K562 (cell line): ENCODE measurements around the gene TESK2. TPM values are rescaled to one million over a fixed set of nuclear protein-coding genes. Genes with fewer than 3 reads are reported as not detected.

ENCODE experiments used
- ATAC-seq: fragments of 200-7000 bp; cut with Tn5 transposase; 3 replicates; pipeline ENCODE4 v1.9.1; 2020; ENCODE audit warnings: moderate library complexity
- BruUV-seq: library from RNA; stranded (reverse); fragments of 400-500 nt; replicated peaks from 2 replicates; lab custom pipeline; 2021; lab: Mats Ljungman, UMichigan
- CTCF ChIA-PET: fragments of 300-600 bp; formaldehyde crosslinking; extraction: SDS; loops from one replicate; lab custom pipeline; 2021; ENCODE audit warnings: low intra/inter-chr PET ratio; lab: Yijun Ruan, JAX
- POLR2A ChIA-PET: fragments of 300-600, 350-650 bp; sonication (Branson Sonifier 250); formaldehyde crosslinking; extraction: SDS; loops from one replicate; lab custom pipeline; 2021; ENCODE audit warnings: antibody characterized with exemption, inconsistent platforms; lab: Yijun Ruan, JAX
- DNase-seq, 4 experiments: peaks; one replicate each; pipeline versions ENCODE4 v3.0.0 to v3.0.0-alpha.2; 2011 to 2018; ENCODE audit warnings: low spot score in 3 of 4, mixed read lengths in 3 of 4; ENCODE audit errors: extremely low read depth in 1 of 4
- FAIRE-seq: peaks from 2 replicates; lab custom pipeline; 2011; peaks lifted over from hg19 to GRCh38; lab: Jason Lieb, UNC
- H2AFZ ChIP-seq: 2 replicates; pipeline ENCODE4 v1.6.0; 2011; ENCODE audit warnings: low read depth, low read length, control low read depth, inconsistent platforms
- H3K27ac ChIP-seq: fragments of 200-600 bp; 3 replicates; pipeline ENCODE4 v1.8.0; 2011; ENCODE audit warnings: low read depth, mild to moderate bottlenecking, control low read depth, inconsistent platforms, low read length, moderate library complexity, mixed read lengths; ENCODE audit errors: extremely low read depth
- H3K27me3 ChIP-seq, 2 experiments: fragments of 300-600 bp in 1 of 2; 2 replicates in 1 of 2; 3 replicates in 1 of 2; pipeline versions ENCODE4 v1.6.0 to v1.8.0; 2011; ENCODE audit warnings: inconsistent platforms in 2 of 2, low read length in 2 of 2, mild to moderate bottlenecking in 1 of 2, mixed read lengths in 1 of 2, moderate library complexity in 1 of 2; ENCODE audit not compliant: control insufficient read depth in 2 of 2, insufficient read depth in 2 of 2
- H3K36me3 ChIP-seq: fragments of 300-600 bp; 3 replicates; pipeline ENCODE4 v1.8.0; 2011; ENCODE audit warnings: mild to moderate bottlenecking, low read length, inconsistent platforms; ENCODE audit not compliant: control insufficient read depth, insufficient read depth
- H3K4me1 ChIP-seq, 2 experiments: fragments of 200-600 bp in 1 of 2; replicated peaks in 1 of 2; 2 replicates in 1 of 2; 3 replicates in 1 of 2; pipeline versions ENCODE4 v1.5.1 to v1.8.0; 2011; ENCODE audit warnings: inconsistent platforms in 2 of 2, low read length in 2 of 2, mild to moderate bottlenecking in 1 of 2, mixed read lengths in 1 of 2, moderate library complexity in 1 of 2; ENCODE audit not compliant: control insufficient read depth in 2 of 2, insufficient read depth in 2 of 2
- H3K4me2 ChIP-seq: 2 replicates; pipeline ENCODE4 v1.6.1; 2011; ENCODE audit warnings: low read length, control low read depth, inconsistent platforms, mixed read lengths; ENCODE audit not compliant: insufficient read depth
- H3K4me3 ChIP-seq: fragments of 200-600 bp; sonication (generic), shearing (Covaris generic); 2 replicates; pipeline ENCODE4 v1.5.1; 2016; ENCODE audit warnings: control low read depth, inconsistent platforms
- H3K79me2 ChIP-seq: fragments of 200-600 bp; 3 replicates; pipeline ENCODE4 v1.8.0; 2011; ENCODE audit warnings: low read length, inconsistent platforms; ENCODE audit not compliant: control insufficient read depth, insufficient read depth
- H3K9ac ChIP-seq, 2 experiments: 2 replicates each; pipeline versions ENCODE4 v1.6.0 to v1.6.1; 2011; ENCODE audit warnings: low read depth in 2 of 2, low read length in 2 of 2, control low read depth in 1 of 2, inconsistent platforms in 1 of 2, mild to moderate bottlenecking in 1 of 2, mixed read lengths in 1 of 2; ENCODE audit not compliant: insufficient read depth in 1 of 2
- H3K9me1 ChIP-seq: one replicate; pipeline ENCODE4 v1.6.0; 2011; ENCODE audit warnings: inconsistent platforms, mild to moderate bottlenecking, low read length, moderate library complexity; ENCODE audit not compliant: control insufficient read depth, insufficient read depth
- H3K9me3 ChIP-seq: replicated peaks from 2 replicates; pipeline ENCODE4 v1.5.1; 2011; ENCODE audit warnings: low read depth, low read length, inconsistent platforms; ENCODE audit not compliant: control insufficient read depth, insufficient read depth
- H4K20me1 ChIP-seq: replicated peaks from 2 replicates; pipeline ENCODE4 v1.6.1; 2011; ENCODE audit warnings: low read length, inconsistent platforms, mixed read lengths; ENCODE audit not compliant: control insufficient read depth, insufficient read depth
- BACH1 ChIP-seq: fragments of 200-800 bp; sonication (Bioruptor generic); IDR thresholded peaks from 2 replicates; pipeline ENCODE4 v1.6.1; 2016; ENCODE audit warnings: missing genetic modification characterization, missing compliant biosample characterization
- C11orf30 ChIP-seq: fragments of 450-650 bp; IDR thresholded peaks from 2 replicates; pipeline ENCODE4 v1.6.1; 2016; ENCODE audit warnings: low read depth, mild to moderate bottlenecking
- FIP1L1 ChIP-seq: fragments of 200-400 bp; formaldehyde crosslinking; IDR thresholded peaks from 2 replicates; pipeline ENCODE4 v1.6.1; 2018; ENCODE audit warnings: mild to moderate bottlenecking, low read depth, low read length; ENCODE audit not compliant: poor library complexity, severe bottlenecking
- GABPA ChIP-seq: fragments of 200-800 bp; sonication (Bioruptor generic); conservative IDR thresholded peaks from 2 replicates; pipeline ENCODE4 v1.6.1; 2016; ENCODE audit warnings: low read depth, missing genetic modification characterization, missing compliant biosample characterization
- KLF1 ChIP-seq: fragments of 450-650 bp; IDR thresholded peaks from 2 replicates; pipeline ENCODE4 v1.6.1; 2016; ENCODE audit warnings: missing genetic modification characterization, missing compliant biosample characterization
- LCOR ChIP-seq: sonication (generic); formaldehyde crosslinking; IDR thresholded peaks from 2 replicates; pipeline ENCODE4 v1.8.0; 2022; ENCODE audit warnings: mild to moderate bottlenecking, missing genetic modification reagents
- MAFF ChIP-seq: IDR thresholded peaks from 2 replicates; pipeline ENCODE4 v1.6.1; 2012; ENCODE audit warnings: low read length, improper control_type of control experiment
- NFE2L1 ChIP-seq: fragments of 450-650 bp; IDR thresholded peaks from 2 replicates; pipeline ENCODE4 v1.6.1; 2016; ENCODE audit warnings: missing genetic modification characterization, low read depth, mild to moderate bottlenecking, missing compliant biosample characterization, moderate library complexity, borderline replicate concordance
- ZKSCAN8 ChIP-seq: fragments of 200-800 bp; sonication (Bioruptor generic); IDR thresholded peaks from 2 replicates; pipeline ENCODE4 v1.6.1; 2016; ENCODE audit warnings: missing genetic modification characterization, missing compliant biosample characterization
- ZNF212 ChIP-seq: fragments of 450-650 bp; formaldehyde crosslinking; IDR thresholded peaks from 2 replicates; pipeline ENCODE4 v1.4.0; 2020; ENCODE audit warnings: mild to moderate bottlenecking
- ZNF316 ChIP-seq: fragments of 450-650 bp; IDR thresholded peaks from 2 replicates; pipeline ENCODE4 v1.6.1; 2016
- WGBS: fragments of 100-300 bp; shearing (Covaris generic); methylation state at CpG from one replicate; pipeline ENCODE4 v1.1.6; 2016; ENCODE audit warnings: low coverage, mixed read lengths; ENCODE audit not compliant: insufficient coverage; ENCODE audit errors: missing lambda C conversion rate; 5-methylcytosine and 5-hydroxymethylcytosine counted together
- in situ Hi-C: fragments of 300-500 bp; cut with MboI; formaldehyde crosslinking; loops from 4 replicates; pipeline ENCODE4 v1.15.0; 2018; ENCODE audit warnings: inconsistent platforms, mixed read lengths
- intact Hi-C: fragments of 100-400 bp; cut with micrococcal nuclease; formaldehyde crosslinking; loops from 2 replicates; pipeline ENCODE4 v1.14.2; 2022
- polyA plus RNA-seq, 8 experiments: library from polyadenylated mRNA; depleted of rRNA in 4 of 8; stranded (reverse) in 5 of 8; unstranded in 3 of 8; fragments of >200 nt; fragmentation: Nextera tagmentation in 2 of 8; fragmentation: Illumina TruSeq in 1 of 8; extraction: Ambion mirVana in 2 of 8; extraction: Trizol in 1 of 8; gene quantifications; 2 replicates each; pipeline versions ENCODE4 v1.2.1 to v1.2.3, GENCODE V29; 2011 to 2014; ENCODE audit warnings: inconsistent platforms in 1 of 8, missing spikeins in 1 of 8
- total RNA-seq, 7 experiments: library from RNA; depleted of rRNA in 6 of 7; stranded (reverse); fragments of >200 nt in 6 of 7; fragmentation: Illumina TruSeq in 2 of 7; extraction: Trizol in 2 of 7; gene quantifications; 2 replicates each; pipeline versions ENCODE4 v1.2.1 to v1.2.3, GENCODE V29; 2011 to 2021; ENCODE audit warnings: low replicate concordance in 1 of 7
- TF ChIP-seq, protein P1 (sequence below): sonication (generic); formaldehyde crosslinking; IDR thresholded peaks from 2 replicates; pipeline ENCODE4 v1.8.0; 2022; ENCODE audit warnings: missing genetic modification reagents, mild to moderate bottlenecking, moderate library complexity, borderline replicate concordance
- TF ChIP-seq, protein P2 (sequence below): fragments of 200-800 bp; sonication (Bioruptor generic); IDR thresholded peaks from 2 replicates; pipeline ENCODE4 v1.6.1; 2017; ENCODE audit warnings: missing genetic modification characterization, missing compliant biosample characterization
- TF ChIP-seq, protein P3 (sequence below): sonication (generic); formaldehyde crosslinking; IDR thresholded peaks from 2 replicates; pipeline ENCODE4 v1.5.0; 2020; ENCODE audit warnings: missing genetic modification reagents

Gene TESK2
- total and polyA plus RNA-seq, 9 of the 15 experiments (the other 6 are each of a cell fraction or from before 2014, with no cell fraction given), result 1.6 to 5.3 (median 3.7) TPM

DNA sequence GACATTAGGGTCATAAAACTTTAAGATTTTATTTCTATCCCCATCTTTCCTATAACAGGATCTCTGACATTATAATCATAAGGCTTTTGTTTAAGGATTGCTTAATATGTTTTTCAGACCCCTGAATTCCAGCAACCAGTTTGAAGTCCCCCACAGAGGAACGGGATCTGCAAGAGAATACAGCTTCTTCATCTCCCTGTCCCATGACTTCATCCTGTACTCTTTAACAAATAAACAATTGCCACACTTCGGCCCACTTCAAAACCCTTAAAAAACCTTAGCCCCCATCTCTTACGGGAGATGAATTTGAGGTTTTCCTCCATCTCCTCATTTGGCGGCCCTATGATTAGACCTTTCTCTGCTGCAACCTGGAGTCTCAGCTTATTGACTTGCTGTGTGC lies 35.8 kb downstream of the TESK2 start:
- ATAC-seq (no peak), FAIRE-seq (no peak), DNase-seq (no peak)
- no peaks in the 10 kb centered on the region; a peak in 1 of 5 replicates for H3K27me3 ChIP-seq
- H3K4me1 ChIP-seq, result peaks cover 0 to 4% of the 10 kb centered on the region in 2 experiments; a peak in 1 of 5 replicates
- BruUV-seq, result no TSS peak
- in situ Hi-C loops (no loop called here), intact Hi-C loops (no loop called here)
- TF ChIP-seq, protein P1, sequence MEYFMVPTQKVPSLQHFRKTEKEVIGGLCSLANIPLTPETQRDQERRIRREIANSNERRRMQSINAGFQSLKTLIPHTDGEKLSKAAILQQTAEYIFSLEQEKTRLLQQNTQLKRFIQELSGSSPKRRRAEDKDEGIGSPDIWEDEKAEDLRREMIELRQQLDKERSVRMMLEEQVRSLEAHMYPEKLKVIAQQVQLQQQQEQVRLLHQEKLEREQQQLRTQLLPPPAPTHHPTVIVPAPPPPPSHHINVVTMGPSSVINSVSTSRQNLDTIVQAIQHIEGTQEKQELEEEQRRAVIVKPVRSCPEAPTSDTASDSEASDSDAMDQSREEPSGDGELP (CRISPR knock-in tag), result no peak
- TF ChIP-seq KLF1 (tag), result no peak
- no peaks in the 10 kb centered on the region for H3K36me3 ChIP-seq
- H3K9me1 ChIP-seq, result no peaks in the 10 kb centered on the region
- no peaks in the 10 kb centered on the region for H3K79me2 ChIP-seq
- no peak overlapping the region for H3K27ac ChIP-seq
- POLR2A ChIA-PET, result interaction anchor here (0.6 kb wide), 1 partner anchor 12 kb away, joined by 3 read pairs; no protein-coding TSS in a partner anchor
- H3K4me3 ChIP-seq, result no peak overlapping the region
- H3K9me3 ChIP-seq, result no peaks in the 10 kb centered on the region
- no peaks in the 10 kb centered on the region for H4K20me1 ChIP-seq
- H3K9ac ChIP-seq, result no peak overlapping the region
- WGBS, result 72% methylated on average over 4 of the region's 4 CpGs
- H2AFZ ChIP-seq, result peak overlapping the region; percentile 3; the same call in 1 of the 2 replicates
- H3K4me2 ChIP-seq, result no peak overlapping the region
- CTCF ChIA-PET, result no interaction called here

DNA sequence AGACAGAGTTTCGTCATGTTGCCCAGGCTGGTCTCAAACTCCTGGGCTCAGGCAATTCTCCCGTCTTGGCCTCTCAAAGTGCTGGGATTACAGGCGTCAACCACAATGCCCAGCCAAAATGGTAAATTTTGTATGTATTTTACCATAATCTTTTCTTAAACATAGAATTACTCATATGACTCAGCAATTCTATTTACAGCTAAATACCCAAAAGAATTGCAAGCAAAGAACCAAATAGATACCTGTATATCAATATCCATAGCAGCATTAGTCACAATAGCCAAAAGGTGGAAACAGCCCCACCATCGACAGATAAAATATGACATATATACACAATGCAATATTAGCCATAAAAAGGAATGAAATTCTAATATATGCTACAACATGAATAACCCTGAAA lies 36.5 kb downstream of the TESK2 start:
- in situ Hi-C loops (no loop called here), intact Hi-C loops (no loop called here)
- H3K9me1 ChIP-seq, result no peaks in the 10 kb centered on the region
- BruUV-seq, result no TSS peak
- peaks cover 0 to 4% of the 10 kb centered on the region in 2 experiments; a peak in 1 of 5 replicates for H3K4me1 ChIP-seq
- ChIA-PET CTCF (no interaction called here), POLR2A (no interaction called here)
- no peak overlapping the region for H3K27ac ChIP-seq
- H3K79me2 ChIP-seq, result no peaks in the 10 kb centered on the region
- no peaks in the 10 kb centered on the region; a peak in 1 of 5 replicates for H3K27me3 ChIP-seq
- no peak overlapping the region for H3K4me2 ChIP-seq
- DNase-seq, result no peak
- WGBS, result 53% methylated on average over 4 of the region's 4 CpGs
- no peaks in the 10 kb centered on the region for H3K9me3 ChIP-seq
- no peak overlapping the region for H3K4me3 ChIP-seq
- no peak overlapping the region for H3K9ac ChIP-seq
- no peak for ATAC-seq
- no peaks in the 10 kb centered on the region for H4K20me1 ChIP-seq
- H3K36me3 ChIP-seq, result no peaks in the 10 kb centered on the region
- FAIRE-seq, result no peak
- H2AFZ ChIP-seq, result no peak overlapping the region
- TF ChIP-seq, protein P2, sequence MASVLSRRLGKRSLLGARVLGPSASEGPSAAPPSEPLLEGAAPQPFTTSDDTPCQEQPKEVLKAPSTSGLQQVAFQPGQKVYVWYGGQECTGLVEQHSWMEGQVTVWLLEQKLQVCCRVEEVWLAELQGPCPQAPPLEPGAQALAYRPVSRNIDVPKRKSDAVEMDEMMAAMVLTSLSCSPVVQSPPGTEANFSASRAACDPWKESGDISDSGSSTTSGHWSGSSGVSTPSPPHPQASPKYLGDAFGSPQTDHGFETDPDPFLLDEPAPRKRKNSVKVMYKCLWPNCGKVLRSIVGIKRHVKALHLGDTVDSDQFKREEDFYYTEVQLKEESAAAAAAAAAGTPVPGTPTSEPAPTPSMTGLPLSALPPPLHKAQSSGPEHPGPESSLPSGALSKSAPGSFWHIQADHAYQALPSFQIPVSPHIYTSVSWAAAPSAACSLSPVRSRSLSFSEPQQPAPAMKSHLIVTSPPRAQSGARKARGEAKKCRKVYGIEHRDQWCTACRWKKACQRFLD (CRISPR knock-in tag), result no peak
- TF ChIP-seq C11orf30 (peak; percentile 84), MAFF (peak; percentile 76; the same call in 1 of the 2 replicates), ZKSCAN8 (CRISPR knock-in tag) (no peak), ZNF212 (CRISPR knock-in tag) (no peak), NFE2L1 (tag) (peak; percentile 82), BACH1 (tag) (peak; percentile 56; the same call in 1 of the 2 replicates), ZNF316 (peak; percentile 89), GABPA (tag) (no peak), LCOR (no peak), FIP1L1 (no peak)
- TF ChIP-seq, protein P3, sequence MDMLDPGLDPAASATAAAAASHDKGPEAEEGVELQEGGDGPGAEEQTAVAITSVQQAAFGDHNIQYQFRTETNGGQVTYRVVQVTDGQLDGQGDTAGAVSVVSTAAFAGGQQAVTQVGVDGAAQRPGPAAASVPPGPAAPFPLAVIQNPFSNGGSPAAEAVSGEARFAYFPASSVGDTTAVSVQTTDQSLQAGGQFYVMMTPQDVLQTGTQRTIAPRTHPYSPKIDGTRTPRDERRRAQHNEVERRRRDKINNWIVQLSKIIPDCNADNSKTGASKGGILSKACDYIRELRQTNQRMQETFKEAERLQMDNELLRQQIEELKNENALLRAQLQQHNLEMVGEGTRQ (CRISPR knock-in tag), result no peak
